Activated T-cell treated with anti-CD3 and anti-CD28 coated beads for 24 hours (primary cell): ENCODE results near the gene INSIG1.

ENCODE experiments used
- DNase-seq: peaks from one replicate; pipeline ENCODE4 v3.0.0-alpha.2; 2020; ENCODE audit warnings: low read depth

Gene INSIG1

DNA sequence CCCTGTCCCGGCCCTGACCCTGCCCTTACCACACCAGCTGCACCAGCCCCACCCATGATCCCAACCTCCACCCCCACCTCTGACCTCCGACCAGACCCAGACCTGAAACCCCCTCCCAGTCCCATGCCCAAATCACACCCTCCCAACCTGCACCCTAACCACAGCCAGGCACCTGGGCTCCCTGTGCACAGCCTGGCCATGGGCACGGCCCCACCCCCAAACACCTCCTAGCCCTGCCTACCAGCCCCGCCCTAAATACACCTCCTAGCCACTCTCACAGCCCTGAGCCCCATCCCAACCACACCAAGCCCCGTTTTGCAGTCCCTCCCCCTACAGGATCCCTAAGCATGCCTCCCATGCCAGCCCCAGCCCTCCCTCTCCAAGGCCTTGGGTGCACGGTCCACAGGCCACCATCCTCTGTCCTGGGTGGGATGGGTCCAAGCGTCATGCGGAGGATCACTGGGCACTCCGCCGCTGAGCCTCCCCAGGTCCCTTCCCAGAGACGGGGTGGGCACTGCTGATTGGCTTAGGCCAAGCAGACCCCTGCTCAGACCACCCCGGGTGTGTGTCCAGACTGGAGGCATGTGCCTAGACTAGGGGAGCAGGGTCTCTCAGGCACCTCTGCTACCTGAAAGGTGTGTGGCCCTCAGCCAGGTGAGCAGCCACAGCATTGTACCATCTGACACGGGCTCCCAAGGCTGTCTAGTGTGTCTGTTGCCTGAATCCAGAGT lies 30.1 kb downstream of the INSIG1 start:
- DNase-seq, result no peak

DNA sequence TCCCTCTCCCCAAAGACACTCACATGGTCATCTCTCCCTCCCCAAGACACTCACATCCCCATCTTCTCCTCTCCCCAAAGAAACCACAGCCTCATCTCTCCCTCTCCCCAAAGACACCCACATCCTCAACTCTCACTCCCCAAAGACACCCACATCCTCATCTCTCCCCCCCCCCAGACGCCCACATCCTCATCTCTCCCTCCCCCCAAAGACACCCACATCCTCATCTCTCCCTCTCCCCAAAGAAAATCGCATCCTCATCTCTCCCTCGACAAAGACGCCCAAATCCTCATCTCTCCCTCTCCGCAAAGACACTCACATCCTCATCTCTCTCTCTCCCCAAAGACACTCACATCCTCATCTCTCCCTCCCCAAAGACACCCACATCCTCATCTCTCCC lies 31.5 kb downstream of the INSIG1 start:
- DNase-seq, result no peak

DNA sequence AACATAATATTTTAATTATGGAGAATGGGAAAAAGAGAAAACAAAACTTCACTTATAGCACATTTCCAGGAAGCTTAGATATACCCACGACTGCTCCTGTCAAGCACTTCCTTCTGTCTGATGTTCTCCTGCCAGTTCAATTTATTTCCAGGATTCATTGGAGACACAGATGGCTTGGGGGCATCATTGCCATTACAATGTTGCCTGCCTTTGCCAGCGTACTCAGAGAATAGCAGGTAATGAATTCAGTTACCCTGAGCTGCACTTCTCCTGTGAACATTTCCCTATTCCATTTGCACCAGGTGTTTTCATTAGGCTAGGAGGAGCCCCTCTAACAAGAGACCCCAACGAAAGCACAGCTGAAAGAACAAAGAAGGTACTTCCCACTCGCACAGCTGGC lies 33.7 kb downstream of the INSIG1 start:
- no peak for DNase-seq

DNA sequence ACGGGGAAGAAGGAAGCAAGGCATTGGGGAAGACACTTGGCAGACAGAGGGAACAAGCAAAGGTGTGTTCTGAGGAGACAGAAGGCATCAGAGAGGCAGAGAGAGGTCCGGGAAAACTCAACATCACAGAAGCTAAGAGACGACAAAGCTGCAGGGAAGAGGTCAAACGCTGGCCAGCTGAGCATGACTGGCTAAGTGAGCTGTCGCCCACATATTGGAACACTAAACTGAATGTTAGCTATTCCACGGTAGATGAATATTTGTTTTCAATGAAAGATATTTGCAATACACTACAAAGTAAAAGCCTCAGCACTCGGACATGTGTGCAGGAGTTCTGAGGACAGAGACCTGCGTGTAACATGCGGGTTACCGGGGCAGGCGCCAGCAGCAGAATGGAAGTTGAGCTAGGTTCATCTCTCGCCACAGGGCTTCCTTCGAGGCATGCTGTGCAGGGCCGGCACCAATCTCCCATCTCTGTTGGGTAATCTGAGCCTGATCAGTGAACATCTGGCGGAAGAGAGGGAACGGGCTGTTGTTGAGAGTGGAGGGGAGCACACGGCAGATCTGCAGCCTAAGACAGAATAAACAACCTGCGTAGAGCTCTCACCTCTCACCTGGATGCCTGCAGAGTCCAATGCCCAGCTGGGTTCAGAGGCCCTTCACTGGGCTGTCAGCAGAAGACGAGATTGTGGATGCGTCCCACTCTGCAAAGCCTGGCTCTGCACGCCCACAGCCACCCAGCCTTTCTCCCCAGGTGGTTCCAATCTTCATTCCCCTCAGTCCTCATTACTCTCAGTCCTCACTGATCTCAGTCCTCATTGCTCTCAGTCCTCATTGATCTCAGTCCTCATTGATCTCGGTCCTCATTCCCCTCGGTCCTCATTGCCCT lies 35.9 kb downstream of the INSIG1 start:
- DNase-seq, result no peak

DNA sequence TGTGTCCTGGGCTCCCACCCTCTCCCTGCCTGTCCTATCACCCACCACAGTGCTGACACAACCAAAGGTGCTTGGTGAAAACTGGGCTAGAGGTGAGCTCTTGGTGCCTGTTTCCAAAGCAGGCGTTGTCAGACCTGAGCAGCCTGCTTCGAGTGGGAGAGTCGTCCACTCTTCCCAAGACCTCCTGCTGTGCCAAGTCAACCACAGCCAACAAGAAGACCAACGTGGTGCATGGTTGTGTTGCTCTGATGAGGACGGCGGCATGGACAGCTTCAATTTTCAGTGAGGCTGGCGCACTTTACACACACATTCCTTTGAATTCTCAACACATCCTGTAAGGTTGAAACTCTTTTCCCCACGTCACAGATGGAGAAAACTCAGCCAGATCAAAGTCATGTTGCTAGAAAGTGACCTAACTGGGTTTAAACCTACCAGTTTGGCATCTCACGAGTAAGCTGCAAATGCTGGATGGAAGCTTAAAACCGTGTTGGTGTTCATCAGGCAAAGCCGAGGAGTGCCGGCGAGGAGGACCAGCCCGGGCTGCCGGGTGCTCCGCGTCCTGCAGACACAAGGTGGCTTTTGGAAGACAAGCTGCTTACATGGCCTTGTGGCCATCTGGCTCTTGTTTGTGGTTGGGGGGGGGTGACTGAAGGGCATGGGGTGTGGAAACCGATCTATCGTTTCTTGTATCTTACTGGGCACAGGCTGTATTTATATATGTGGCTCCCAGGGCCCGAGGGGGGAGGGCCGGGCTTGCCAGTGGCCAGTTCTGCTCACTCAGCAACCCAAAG lies 39.3 kb downstream of the INSIG1 start:
- no peak for DNase-seq

DNA sequence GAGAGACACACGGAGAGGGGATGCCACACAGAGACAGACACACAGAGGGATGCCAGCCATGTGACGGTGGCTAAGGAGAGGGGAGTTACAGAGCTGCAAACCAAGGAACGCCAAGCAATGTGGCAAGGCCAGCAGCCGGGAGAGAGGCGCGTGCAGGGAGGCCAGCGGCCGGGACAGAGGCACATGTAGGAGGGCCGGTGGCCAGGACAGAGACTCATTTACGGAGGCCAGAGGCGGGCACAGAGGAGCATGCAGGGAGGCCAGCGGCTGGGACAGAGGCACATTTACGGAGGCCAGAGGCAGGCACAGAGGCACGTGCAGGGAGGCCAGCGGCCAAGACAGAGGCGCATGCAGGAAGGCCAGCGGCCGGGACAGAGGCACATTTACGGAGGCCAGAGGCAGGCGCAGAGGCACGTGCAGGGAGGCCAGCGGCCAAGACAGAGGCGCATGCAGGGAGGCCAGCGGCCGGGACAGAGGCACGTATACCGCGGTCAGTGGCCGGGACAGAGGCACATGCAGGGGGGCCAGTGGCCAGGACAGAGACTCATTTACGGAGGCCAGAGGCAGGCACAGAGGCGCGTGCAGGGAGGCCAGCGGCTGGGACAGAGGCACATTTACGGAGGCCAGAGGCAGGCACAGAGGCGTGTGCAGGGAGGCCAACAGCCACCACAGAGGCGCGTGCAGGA lies 40.4 kb downstream of the INSIG1 start:
- no peak for DNase-seq

DNA sequence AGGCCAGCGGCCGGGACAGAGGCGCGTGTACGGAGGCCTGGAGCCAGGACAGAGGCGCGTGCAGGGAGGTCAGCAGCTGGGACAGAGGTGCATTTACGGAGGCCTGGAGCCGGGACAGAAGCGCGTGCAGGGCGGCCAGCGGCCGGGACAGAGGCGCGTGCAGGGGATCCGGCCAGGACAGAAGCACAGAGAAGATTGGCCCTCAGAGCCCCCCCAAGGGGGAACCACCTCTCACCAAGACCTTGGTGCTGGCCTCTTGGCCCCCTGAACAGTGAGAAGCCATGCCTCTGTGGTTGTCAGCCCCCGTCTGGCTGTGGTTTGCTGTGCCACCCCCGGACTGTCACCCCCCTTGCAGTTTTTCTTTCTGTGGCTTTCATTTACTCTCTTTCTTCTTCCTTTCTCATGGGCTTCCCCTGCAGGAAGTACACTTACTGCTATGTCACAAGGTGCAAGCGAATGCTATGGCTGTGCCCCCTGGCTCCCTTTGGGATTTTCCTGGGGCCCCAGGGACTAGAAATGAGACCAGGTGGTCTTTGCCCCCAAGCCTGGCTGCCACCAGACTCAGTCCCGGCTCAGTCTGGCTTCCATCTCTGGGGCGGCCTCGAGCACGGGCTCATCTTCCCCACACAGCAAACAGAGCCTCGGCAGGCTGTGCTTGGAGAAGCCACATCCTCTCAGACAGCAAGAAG lies 41.1 kb downstream of the INSIG1 start:
- peak; percentile 19 for DNase-seq

DNA sequence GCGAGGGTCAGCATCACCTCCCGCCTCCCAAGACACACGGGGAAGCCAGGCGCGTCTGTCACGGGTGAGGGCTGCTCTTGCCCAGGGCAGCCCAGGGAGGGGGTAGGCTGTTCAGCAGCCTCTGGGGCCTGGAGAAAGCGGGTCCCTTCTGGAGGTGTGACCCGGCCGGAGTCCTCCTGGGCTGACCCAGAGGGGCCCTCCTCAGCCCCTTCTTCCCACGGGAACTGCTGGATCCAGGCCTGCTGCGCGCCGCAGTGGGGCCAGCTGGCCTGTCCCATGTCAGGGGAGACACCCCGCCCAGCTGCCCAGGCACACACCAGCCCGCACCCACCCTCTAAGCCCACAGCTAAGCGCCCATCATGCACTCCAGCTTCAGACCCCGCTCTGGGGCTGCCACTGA lies 41.8 kb downstream of the INSIG1 start:
- DNase-seq, result no peak

DNA sequence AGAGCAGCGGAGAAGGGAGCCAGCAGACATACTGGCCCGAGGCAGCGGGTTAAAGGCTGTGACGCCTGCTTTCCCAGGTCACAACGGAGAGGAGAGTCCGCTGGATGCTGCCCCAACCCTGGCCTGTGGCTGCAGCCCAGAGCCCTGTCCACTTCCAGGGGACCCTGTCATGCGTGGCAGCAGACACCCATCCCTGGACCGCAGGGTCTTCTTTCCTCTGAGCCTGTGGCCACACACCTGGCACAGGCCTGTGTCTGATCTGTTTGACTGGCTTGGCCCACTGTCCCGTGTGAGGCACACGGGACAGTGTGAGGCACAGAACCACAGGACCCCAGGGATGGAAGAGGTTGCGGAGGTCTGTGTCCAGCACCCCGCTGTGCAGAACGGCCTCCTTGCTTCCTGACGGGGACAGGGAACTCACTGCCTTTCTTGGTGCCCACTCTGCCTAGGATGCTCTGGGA lies 42.4 kb downstream of the INSIG1 start:
- no peak for DNase-seq

DNA sequence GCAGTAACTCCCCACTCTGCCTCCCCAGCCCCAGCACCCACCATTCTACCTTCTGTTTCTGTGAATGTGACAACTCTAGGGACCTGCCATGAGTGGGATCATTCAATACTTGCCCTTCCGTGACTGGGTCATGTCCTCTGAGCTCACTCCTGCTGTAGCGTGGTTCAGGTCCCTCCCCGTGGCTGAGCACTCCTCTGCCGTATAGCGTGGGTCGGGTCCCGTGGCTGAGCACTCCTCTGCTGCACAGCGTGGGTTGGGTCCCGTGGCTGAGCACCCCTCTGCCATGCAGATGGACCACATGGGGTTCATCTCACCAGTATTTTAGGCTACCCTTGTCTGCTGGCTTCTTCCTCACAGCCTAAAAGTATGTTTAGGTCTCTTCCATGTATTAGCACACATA lies 43.0 kb downstream of the INSIG1 start:
- DNase-seq, result no peak

DNA sequence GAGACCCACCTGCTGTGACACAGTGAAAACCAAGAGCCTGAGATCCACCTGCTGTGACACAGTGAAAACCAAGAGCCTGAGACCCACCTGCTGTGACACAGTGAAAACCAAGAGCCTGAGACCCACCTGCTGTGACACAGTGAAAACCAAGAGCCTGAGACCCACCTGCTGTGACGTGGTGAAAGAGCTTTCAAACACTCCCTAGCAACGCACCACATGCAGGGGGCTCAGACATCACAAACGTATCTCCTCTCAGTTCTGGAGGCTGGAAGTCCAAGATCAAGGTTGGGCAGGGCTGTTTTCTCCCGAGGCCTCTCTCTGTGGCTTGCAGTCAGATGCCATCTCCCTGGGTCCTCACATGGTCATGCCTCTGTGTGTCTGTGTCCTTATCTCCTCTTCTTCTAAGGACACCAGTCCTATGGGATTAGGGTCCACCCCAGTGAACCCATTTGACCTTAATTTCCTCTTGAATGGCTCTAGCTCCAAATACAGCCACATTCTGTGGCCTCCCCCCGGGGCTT lies 43.8 kb downstream of the INSIG1 start:
- no peak for DNase-seq

DNA sequence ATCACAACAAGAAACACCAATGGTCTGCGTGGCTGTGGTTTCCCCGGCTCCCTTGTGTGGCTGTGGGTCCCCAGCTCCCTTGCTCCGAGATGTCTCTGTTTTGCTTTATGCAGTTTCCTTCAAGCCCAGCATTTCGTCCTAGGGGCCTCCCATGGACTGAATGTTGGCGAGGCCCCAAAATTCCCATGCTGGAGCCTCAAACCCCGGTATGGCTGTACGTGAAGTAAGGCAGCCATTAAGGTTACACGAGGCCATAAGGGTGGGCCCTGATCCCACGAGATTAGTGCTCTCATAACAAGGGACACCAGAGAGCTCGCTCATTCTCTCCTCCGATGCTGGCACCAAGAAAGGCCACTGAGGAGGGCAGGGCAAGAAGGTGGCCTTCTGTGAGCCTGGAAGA lies 44.6 kb downstream of the INSIG1 start:
- DNase-seq, result no peak

DNA sequence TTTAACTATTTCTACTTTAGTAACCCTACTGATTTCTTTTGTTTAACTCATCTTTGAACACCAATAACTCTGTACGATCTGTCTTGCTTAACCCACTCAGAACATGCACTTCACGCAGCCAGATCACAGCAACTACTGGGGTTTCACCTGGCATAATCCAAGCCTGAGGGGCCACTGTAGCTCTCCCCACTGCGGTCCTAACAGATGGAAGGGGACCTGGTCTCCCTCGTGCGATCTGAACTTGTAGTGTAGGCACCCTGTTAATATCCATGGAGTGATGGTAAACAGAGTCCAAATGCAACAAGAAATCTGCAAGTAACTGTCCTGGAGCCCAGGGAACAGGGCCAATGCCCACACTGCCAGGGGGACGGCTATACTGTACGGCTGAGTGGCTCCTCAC lies 45.5 kb downstream of the INSIG1 start:
- no peak for DNase-seq

DNA sequence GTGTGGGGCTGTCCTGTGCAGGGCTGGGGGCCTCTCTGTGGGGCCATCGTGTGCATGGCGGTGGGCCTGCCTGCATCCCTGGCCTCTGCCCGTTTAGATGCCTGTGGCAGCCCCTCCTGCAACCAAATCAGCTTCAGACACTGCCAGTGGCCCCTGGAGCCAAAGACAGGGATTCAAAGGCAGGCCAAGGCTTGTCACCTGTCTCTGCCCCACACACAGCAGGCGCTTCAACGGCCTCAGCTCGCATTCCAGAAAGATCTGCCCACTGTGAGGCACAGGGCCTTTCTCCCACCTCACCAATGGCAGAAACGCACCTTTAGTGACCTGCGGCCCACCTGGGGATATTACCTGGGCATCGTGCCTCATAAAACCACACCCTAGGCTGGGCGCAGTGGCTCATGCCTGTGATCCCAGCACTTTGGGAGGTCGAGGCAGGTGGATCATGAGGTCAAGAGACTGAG lies 46.0 kb downstream of the INSIG1 start:
- no peak for DNase-seq

DNA sequence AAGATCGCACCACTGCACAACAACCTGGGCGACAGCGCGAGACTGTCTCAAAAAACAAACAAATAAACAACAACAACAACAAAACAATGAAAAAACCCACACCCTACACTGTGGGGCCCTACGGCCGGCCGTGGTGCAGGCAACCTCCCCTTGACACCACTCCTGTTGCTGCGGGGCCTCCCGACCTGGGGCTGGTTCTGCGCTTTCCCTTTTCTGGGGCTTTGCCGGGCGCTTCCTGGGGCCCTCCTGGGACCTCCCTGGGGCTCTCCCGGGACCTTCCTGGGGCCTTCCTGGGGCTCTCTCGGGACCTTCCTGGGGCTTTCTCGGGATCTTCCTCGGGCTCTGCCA lies 46.6 kb downstream of the INSIG1 start:
- DNase-seq, result no peak

DNA sequence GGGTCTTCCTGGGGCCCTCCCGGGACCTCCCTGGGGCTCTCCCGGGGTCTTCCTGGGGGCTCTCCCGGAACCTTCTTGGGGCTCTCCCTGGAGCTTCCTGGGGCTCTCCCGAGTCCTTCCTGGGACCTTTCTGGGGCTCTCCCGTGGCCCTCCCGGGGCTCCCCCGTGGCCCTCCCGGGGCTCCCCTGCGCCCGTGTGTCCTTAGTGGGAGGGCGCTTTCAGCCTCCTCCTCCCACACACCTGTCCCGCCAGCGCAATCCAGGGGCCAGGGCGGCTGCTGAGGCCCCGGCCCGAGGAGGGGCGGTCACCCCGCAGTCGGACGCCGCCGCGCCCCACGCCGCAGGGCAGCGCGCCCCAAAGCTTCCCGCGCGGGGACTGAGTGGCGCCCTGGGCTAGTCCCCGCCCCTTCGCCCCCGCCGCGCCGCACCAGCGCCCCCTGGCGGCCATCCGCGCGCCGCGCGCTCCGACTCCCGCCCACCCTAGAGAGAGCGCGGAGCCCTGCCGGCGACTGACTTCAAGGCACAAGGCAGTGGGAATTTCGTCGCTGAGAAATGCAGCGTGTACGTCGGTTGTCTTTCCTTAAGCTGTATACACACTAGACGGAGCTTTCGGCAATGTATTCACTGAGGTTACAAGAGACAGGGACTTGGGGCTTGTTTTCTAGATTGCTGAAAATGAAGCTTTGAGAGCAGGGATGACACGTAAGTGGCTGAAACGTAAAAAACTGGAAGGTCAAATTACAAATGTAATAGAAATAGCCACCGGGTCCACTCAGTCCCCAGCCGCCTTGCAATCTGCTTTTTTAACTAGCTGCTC lies 47.1 kb downstream of the INSIG1 start:
- DNase-seq, result peak; percentile 76

DNA sequence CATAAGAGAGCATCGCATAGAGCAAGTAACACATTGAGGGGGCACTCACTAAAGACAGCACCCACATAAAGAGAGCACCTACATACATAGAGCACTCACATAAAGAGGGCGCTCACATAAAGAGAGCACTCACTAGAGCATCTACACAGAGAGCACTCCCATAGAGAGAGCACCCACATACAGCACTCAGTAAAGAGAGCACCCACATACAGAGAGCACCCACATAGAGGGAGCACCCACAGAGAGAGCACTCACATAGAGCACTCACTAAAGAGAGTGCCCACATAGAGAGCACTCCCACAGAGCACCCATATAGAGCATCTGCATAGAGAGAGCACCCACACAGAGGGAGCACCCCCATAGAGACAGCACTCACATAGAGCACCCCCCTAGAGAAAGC lies 47.8 kb downstream of the INSIG1 start:
- DNase-seq, result no peak

DNA sequence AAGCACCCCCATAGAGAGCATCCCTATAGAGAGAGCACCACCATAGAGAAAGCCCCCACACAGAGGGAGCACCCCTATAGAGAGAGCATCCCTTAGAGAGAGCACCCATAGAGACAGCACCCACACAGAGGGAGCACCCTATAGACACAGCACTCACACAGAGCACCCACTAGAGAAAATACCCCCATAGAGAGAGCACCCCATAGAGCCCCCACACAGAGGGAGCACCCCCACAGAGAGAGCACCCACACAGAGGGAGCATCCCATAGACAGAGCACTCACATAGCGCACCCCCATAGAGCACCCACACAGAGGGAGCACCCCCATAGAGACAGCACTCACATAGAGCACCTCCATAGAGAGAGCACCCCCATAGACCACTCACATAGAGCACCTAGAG lies 48.6 kb downstream of the INSIG1 start:
- no peak for DNase-seq

DNA sequence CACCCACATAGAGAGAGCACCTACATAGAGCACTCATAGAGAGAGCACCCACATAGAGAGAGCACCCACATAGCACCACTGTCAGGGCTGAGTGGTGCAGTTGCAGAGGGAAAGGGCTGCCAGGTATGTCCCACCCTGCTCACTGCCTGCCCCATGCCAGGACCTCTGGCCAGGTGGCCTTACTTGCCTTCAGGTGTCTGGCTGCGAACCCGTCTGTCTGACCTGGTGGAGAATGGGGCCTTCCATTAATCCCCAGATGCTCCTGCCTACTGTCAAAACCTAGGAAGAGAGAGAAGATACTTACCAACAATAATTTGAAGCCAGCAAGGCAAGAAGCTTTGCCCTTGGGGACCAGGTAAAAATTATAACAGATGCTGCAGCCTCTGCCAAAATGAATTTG lies 51.1 kb downstream of the INSIG1 start:
- no peak for DNase-seq

DNA sequence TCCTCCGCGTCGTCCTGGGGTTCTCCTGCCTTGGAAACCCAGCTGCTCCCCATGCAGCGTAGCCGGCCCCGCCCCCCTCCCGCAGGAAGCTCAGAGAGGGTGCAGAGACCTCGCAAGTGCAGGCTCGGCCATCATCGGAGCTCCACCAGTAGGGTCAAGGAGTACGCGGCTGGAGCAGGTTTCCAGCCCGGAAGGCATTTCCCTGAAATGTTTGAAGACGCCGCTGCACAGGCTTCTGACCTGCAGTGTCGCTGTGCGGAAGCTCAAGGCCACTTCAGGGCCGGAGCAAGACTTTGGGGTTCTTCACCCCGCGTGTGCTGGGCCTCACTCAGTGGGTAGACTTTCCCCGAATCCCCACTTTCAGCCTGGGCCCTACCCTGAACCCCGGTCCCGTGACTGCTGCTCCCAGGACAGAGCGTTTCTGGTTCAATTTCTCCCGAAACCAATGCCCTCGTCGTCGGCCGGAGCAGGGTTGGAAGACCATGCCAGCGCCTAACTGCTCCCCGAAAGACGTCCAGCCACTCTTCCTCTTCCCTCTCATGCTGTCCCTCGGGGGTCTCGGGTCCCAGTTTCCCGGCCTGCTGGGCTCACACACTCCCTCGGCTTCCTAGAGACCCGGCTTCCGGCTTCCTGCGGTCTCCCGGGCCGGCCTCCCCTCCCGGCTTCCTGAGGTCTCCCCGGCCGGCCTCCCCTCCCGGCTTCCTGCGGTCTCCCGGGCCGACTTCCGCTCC lies 52.1 kb downstream of the INSIG1 start:
- no peak for DNase-seq
